HG03565 (cell line): Measurements from ENCODE around the gene NCOA4.
A peak's percentile ranks its signal among the peaks of the same experiment; 100 is the strongest.
"Not testable (repeated sequence)": the region's sequence is repeated elsewhere in the genome, so short reads cannot be mapped to it uniquely, and the experiment has no call there.

ENCODE experiments used
- ATAC-seq: cut with Tn5 transposase; IDR thresholded peaks from one replicate; pipeline ENCODE4 v1.9.1; 2021; ENCODE audit warnings: mild to moderate bottlenecking, moderate library complexity; ENCODE audit not compliant: unreplicated experiment

The NCOA4 gene

GRCh38 chr10:46022978-46023702 is 7.3 kb downstream of the NCOA4 start:
- ATAC-seq: peak; percentile 76

GRCh38 chr10:46020344-46020657 is 10.1 kb downstream of the NCOA4 start:
- no peak for ATAC-seq

GRCh38 chr10:46019569-46020343 is 10.7 kb downstream of the NCOA4 start:
- ATAC-seq: no peak

GRCh38 chr10:46019177-46019528 is 11.3 kb downstream of the NCOA4 start:
- no peak for ATAC-seq

- no peak for ATAC-seq
Observed at GRCh38 chr10:46018453-46019176, 11.8 kb downstream of the NCOA4 start.

GRCh38 chr10:46017733-46018132 is 12.7 kb downstream of the NCOA4 start:
- no peak for ATAC-seq

- no peak for ATAC-seq
Observed at GRCh38 chr10:46016811-46017210, 13.6 kb downstream of the NCOA4 start.

GRCh38 chr10:46016190-46016589 is 14.2 kb downstream of the NCOA4 start:
- no peak for ATAC-seq

GRCh38 chr10:46014683-46015405 is 15.6 kb downstream of the NCOA4 start:
- no peak for ATAC-seq

GRCh38 chr10:46014206-46014605 is 16.2 kb downstream of the NCOA4 start:
- ATAC-seq: no peak

- no peak for ATAC-seq
Observed at GRCh38 chr10:46012746-46013145, 17.7 kb downstream of the NCOA4 start.

GRCh38 chr10:46006219-46006618 is 24.2 kb downstream of the NCOA4 start:
- ATAC-seq: no peak

- ATAC-seq: no peak
Observed at GRCh38 chr10:46005383-46005782, 25.0 kb downstream of the NCOA4 start.

- no peak for ATAC-seq
Observed at GRCh38 chr10:46004963-46005362, 25.5 kb downstream of the NCOA4 start.

GRCh38 chr10:46002916-46003693 is 27.3 kb downstream of the NCOA4 start:
- no peak for ATAC-seq

- ATAC-seq: not testable (repeated sequence)
Observed at GRCh38 chr10:46002189-46002687, 28.2 kb downstream of the NCOA4 start.

GRCh38 chr10:46001187-46001756 is 29.2 kb downstream of the NCOA4 start:
- ATAC-seq: no peak

GRCh38 chr10:46000538-46000937 is 29.9 kb downstream of the NCOA4 start:
- no peak for ATAC-seq

- not testable (repeated sequence) for ATAC-seq
Observed at GRCh38 chr10:45999955-46000354, 30.5 kb downstream of the NCOA4 start.
